GM12878 (cell line): ENCODE measurements around the gene TNFSF9. TPM values are rescaled to one million over a fixed set of nuclear protein-coding genes. Genes with fewer than 3 reads are reported as not detected.

ENCODE experiments used
- ATAC-seq: fragments of 200-7000 bp; cut with Tn5 transposase; 3 replicates; pipeline ENCODE4 v1.9.1; 2020; ENCODE audit warnings: mild to moderate bottlenecking, moderate library complexity
- BruUV-seq: library from RNA; stranded (reverse); fragments of 400-500 nt; replicated peaks from 2 replicates; lab custom pipeline; 2021; lab: Mats Ljungman, UMichigan
- CTCF ChIA-PET: fragments of 300-600 bp; sonication (Branson Sonifier 250); formaldehyde crosslinking; extraction: SDS; loops from one replicate; lab custom pipeline; 2021; ENCODE audit warnings: inconsistent platforms; lab: Yijun Ruan, JAX
- POLR2A ChIA-PET: fragments of 350-600 bp; formaldehyde crosslinking; extraction: SDS; loops from one replicate; lab custom pipeline; 2021; ENCODE audit warnings: inconsistent platforms; lab: Charles Lee
- RAD21 ChIA-PET: fragments of 300-600 bp; sonication (Branson Sonifier 250); formaldehyde crosslinking; loops from one replicate; lab custom pipeline; 2023; ENCODE audit warnings: antibody characterized with exemption; ENCODE audit not compliant: unreplicated experiment; lab: Charles Lee
- SMC1A ChIA-PET: fragments of 300-600 bp; sonication (Branson Sonifier 250); formaldehyde crosslinking; loops from one replicate; lab custom pipeline; 2023; ENCODE audit not compliant: unreplicated experiment, uncharacterized antibody; lab: Charles Lee
- DNase-seq: peaks from one replicate; pipeline ENCODE4 v3.0.0-alpha.2; 2011; ENCODE audit warnings: low read depth, low spot score
- FAIRE-seq: peaks from 3 replicates; lab custom pipeline; 2011; peaks lifted over from hg19 to GRCh38; lab: Jason Lieb, UNC
- H2AFZ ChIP-seq: 2 replicates; pipeline ENCODE4 v1.6.0; 2011; ENCODE audit warnings: low read depth, low read length, control low read depth; ENCODE audit not compliant: control insufficient read depth
- H3K27ac ChIP-seq: 2 replicates; pipeline ENCODE4 v1.5.1; 2011; ENCODE audit warnings: control low read depth; ENCODE audit not compliant: control insufficient read depth, insufficient read depth
- H3K27me3 ChIP-seq, 2 experiments: replicated peaks in 1 of 2; 2 replicates each; pipeline versions ENCODE4 v1.6.0 to v1.6.1; 2011; ENCODE audit warnings: low read length in 1 of 2; ENCODE audit not compliant: control insufficient read depth in 2 of 2, insufficient read depth in 2 of 2
- H3K36me3 ChIP-seq, 2 experiments: 2 replicates each; pipeline ENCODE4 v1.5.1; 2011; ENCODE audit warnings: low read length in 1 of 2; ENCODE audit not compliant: control insufficient read depth in 2 of 2, insufficient read depth in 2 of 2
- H3K4me1 ChIP-seq: 2 replicates; pipeline ENCODE4 v1.6.1; 2011; ENCODE audit warnings: mild to moderate bottlenecking, low read length, moderate library complexity, mixed read lengths; ENCODE audit not compliant: control insufficient read depth, insufficient read depth
- H3K4me2 ChIP-seq: 2 replicates; pipeline ENCODE4 v1.6.0; 2011; ENCODE audit warnings: control low read depth; ENCODE audit not compliant: control insufficient read depth, insufficient read depth
- H3K4me3 ChIP-seq: fragments of 200-600 bp; sonication (generic); 2 replicates; pipeline ENCODE4 v1.5.1; 2016
- H3K79me2 ChIP-seq: 2 replicates; pipeline ENCODE4 v1.6.0; 2011; ENCODE audit warnings: low read length; ENCODE audit not compliant: control insufficient read depth, insufficient read depth
- H3K9ac ChIP-seq: 2 replicates; pipeline ENCODE4 v1.8.0; 2011; ENCODE audit warnings: low read length, control low read depth, mixed read lengths; ENCODE audit not compliant: control insufficient read depth, insufficient read depth
- H3K9me3 ChIP-seq: replicated peaks from 3 replicates; pipeline ENCODE4 v1.5.1; 2011; ENCODE audit warnings: mild to moderate bottlenecking, low read length; ENCODE audit not compliant: control insufficient read depth, insufficient read depth
- H4K20me1 ChIP-seq: 2 replicates; pipeline ENCODE4 v1.6.0; 2011; ENCODE audit not compliant: control insufficient read depth, insufficient read depth
- CBFB ChIP-seq: IDR thresholded peaks from 2 replicates; pipeline ENCODE4 v1.6.1; 2016; ENCODE audit warnings: antibody characterized with exemption, low read depth
- CHD1 ChIP-seq: IDR thresholded peaks from 2 replicates; pipeline ENCODE4 v1.6.1; 2012; ENCODE audit warnings: low read depth, low read length, improper control_type of control experiment
- CHD4 ChIP-seq: fragments of 200-600 bp; sonication (generic); IDR thresholded peaks from 2 replicates; pipeline ENCODE4 v1.6.1; 2016; ENCODE audit warnings: mild to moderate bottlenecking
- DPF2 ChIP-seq: fragments of 450-650 bp; IDR thresholded peaks from 2 replicates; pipeline ENCODE4 v1.6.1; 2017; ENCODE audit warnings: mild to moderate bottlenecking
- HCFC1 ChIP-seq: fragments of 150-350 bp; IDR thresholded peaks from 2 replicates; pipeline ENCODE4 v1.6.1; 2014; ENCODE audit warnings: low read length
- LARP7 ChIP-seq: fragments of 450-650 bp; IDR thresholded peaks from 2 replicates; pipeline ENCODE4 v1.6.1; 2017; ENCODE audit warnings: mild to moderate bottlenecking
- MTA2 ChIP-seq: fragments of 450-650 bp; IDR thresholded peaks from 2 replicates; pipeline ENCODE4 v1.6.1; 2016; ENCODE audit warnings: low read depth, mild to moderate bottlenecking, moderate library complexity
- MTA3 ChIP-seq: IDR thresholded peaks from 2 replicates; pipeline ENCODE4 v1.6.1; 2012; ENCODE audit warnings: low read length, inconsistent platforms, borderline replicate concordance
- MYC ChIP-seq: IDR thresholded peaks from 2 replicates; pipeline ENCODE4 v1.6.1; 2011; ENCODE audit warnings: mild to moderate bottlenecking, low read length, moderate library complexity, inconsistent platforms; ENCODE audit not compliant: insufficient read depth, insufficient replicate concordance, insufficient read length, severe bottlenecking
- PAX8 ChIP-seq: fragments of 450-650 bp; IDR thresholded peaks from 2 replicates; pipeline ENCODE4 v1.6.1; 2017; ENCODE audit warnings: mild to moderate bottlenecking, moderate library complexity
- POLR2AphosphoS2 ChIP-seq: IDR thresholded peaks from 2 replicates; pipeline ENCODE4 v1.6.1; 2011; ENCODE audit warnings: low read depth, mild to moderate bottlenecking, low read length, improper control_type of control experiment, moderate library complexity
- RAD21 ChIP-seq: IDR thresholded peaks from 2 replicates; pipeline ENCODE4 v1.6.1; 2011; ENCODE audit warnings: mild to moderate bottlenecking, low read depth, low read length, moderate library complexity; ENCODE audit not compliant: insufficient read depth
- SIX5 ChIP-seq: IDR thresholded peaks from 2 replicates; pipeline ENCODE4 v1.6.1; 2011; ENCODE audit warnings: mild to moderate bottlenecking, low read depth, low read length, moderate library complexity; ENCODE audit not compliant: severe bottlenecking
- SKIL ChIP-seq: fragments of 450-650 bp; IDR thresholded peaks from 2 replicates; pipeline ENCODE4 v1.6.1; 2017; ENCODE audit warnings: mild to moderate bottlenecking, low read depth, inconsistent platforms; ENCODE audit not compliant: poor library complexity, severe bottlenecking
- ZBED1 ChIP-seq: IDR thresholded peaks from 2 replicates; pipeline ENCODE4 v1.6.1; 2016; ENCODE audit warnings: borderline replicate concordance
- WGBS: methylation state at CpG from one replicate; pipeline ENCODE4 v1.1.6; 2016; ENCODE audit warnings: low lambda C conversion rate; ENCODE audit not compliant: insufficient replicate concordance, insufficient coverage; ENCODE audit errors: missing lambda C conversion rate; 5-methylcytosine and 5-hydroxymethylcytosine counted together
- in situ Hi-C: fragments of 300-500 bp; cut with MboI; formaldehyde crosslinking; loops from 9 replicates; pipeline ENCODE4 v1.14.3; 2018; ENCODE audit warnings: mixed read lengths
- intact Hi-C: fragments of 100-400 bp; cut with micrococcal nuclease; formaldehyde crosslinking; loops from one replicate; pipeline ENCODE4 v1.14.2; 2022; ENCODE audit not compliant: unreplicated experiment
- polyA plus RNA-seq, 11 experiments: library from polyadenylated mRNA; depleted of rRNA in 4 of 11; unstranded in 6 of 11; stranded (reverse) in 5 of 11; fragments of >200 nt; fragmentation: Nextera tagmentation in 4 of 11; fragmentation: Illumina TruSeq in 1 of 11; extraction: Ambion mirVana in 4 of 11; extraction: Trizol in 1 of 11; gene quantifications; 1 replicate in 1 of 11; 2 replicates in 10 of 11; pipeline versions ENCODE4 v1.2.1 to v1.2.3, GENCODE V29; 2011 to 2016; ENCODE audit warnings: inconsistent platforms in 2 of 11, missing spikeins in 2 of 11, low read depth in 1 of 11
- total RNA-seq, 4 experiments: library from RNA; depleted of rRNA in 3 of 4; stranded (reverse); fragments of >200 nt in 3 of 4; fragmentation: Illumina TruSeq in 1 of 4; extraction: Trizol in 1 of 4; gene quantifications; 2 replicates each; pipeline versions ENCODE4 v1.2.1 to v1.2.3, GENCODE V29; 2013 to 2021
- TF ChIP-seq, protein P1 (sequence below): fragments of 150-350 bp; IDR thresholded peaks from 2 replicates; pipeline ENCODE4 v1.6.1; 2016; ENCODE audit warnings: low read depth, low read length
- TF ChIP-seq, protein P2 (sequence below): IDR thresholded peaks from 2 replicates; pipeline ENCODE4 v1.6.1; 2012; ENCODE audit warnings: low read length, inconsistent platforms

TNFSF9 gene
- total and polyA plus RNA-seq, 10 of the 15 experiments (the other 5 are each of a cell fraction or from before 2014, with no cell fraction given) = 6.2 to 75.3 (median 22.1) TPM

DNA sequence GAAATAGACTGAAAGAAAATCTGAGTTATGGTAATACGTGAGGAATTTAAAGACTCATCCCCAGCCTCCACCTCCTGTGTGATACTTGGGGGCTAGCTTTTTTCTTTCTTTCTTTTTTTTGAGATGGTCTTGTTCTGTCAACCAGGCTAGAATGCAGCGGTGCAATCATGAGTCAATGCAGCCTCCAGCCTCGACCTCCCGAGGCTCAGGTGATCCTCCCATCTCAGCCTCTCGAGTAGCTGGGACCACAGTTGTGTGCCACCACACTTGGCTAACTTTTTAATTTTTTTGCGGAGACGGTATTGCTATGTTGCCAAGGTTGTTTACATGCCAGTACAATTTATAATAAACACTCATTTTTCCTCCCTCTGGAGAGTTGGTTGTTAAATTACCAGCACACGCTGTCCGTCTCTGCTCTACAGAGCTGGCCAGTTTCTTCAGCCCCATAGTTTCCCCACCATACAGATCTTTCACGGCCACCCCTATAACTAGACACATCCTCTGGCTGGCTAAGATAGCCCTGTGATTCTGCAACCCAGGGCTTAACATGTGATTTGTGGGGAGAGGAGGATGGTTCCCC is 4.8 kb downstream of the TNFSF9 start:
- no peak overlapping the region for H3K9ac ChIP-seq
- no peak overlapping the region for H3K27ac ChIP-seq
- peak overlapping the region; percentile 22; the same call in 1 of the 2 replicates for H3K4me2 ChIP-seq
- peaks cover 51% of the 10 kb centered on the region for H3K79me2 ChIP-seq
- peaks cover 38% of the 10 kb centered on the region for H3K4me1 ChIP-seq
- intact Hi-C loops (no loop called here), in situ Hi-C loops (no loop called here)
- RAD21 ChIA-PET = interaction anchor here (0.9 to 3.5 kb wide), 14 partner anchors 13 to 139 kb away, joined by 3 to 17 read pairs (median 5); partner anchors contain the start of gene CD70
- no peak for FAIRE-seq
- CTCF ChIA-PET = interaction anchor here (0.6 to 1.9 kb wide), 7 partner anchors 13 to 96 kb away, joined by 3 to 8 read pairs (median 4); no protein-coding TSS in a partner anchor
- no peak for ATAC-seq
- SMC1A ChIA-PET = interaction anchor here (0.8 to 2.2 kb wide), 20 partner anchors 9 to 200 kb away, joined by 3 to 10 read pairs (median 3); no protein-coding TSS in a partner anchor
- no peaks in the 10 kb centered on the region for H3K27me3 ChIP-seq
- no peaks in the 10 kb centered on the region; the same call in 2 of the 3 replicates for H3K9me3 ChIP-seq
- H4K20me1 ChIP-seq = no peaks in the 10 kb centered on the region; the same call in 1 of the 2 replicates
- peaks cover 0 to 8% of the 10 kb centered on the region in 2 experiments; a peak in 2 of 4 replicates for H3K36me3 ChIP-seq
- no peak for DNase-seq
- TSS peak; percentile 33 for BruUV-seq
- 0 out of 2 replicates have a peak overlapping the region, but pooled peaks have one; percentile 17 for H3K4me3 ChIP-seq
- POLR2A ChIA-PET = interaction anchor here (0.6 to 3.0 kb wide), 20 partner anchors 8 to 188 kb away, joined by 3 to 13 read pairs (median 4); partner anchors contain the start of genes KHSRP and TNFSF14
- H2AFZ ChIP-seq = no peak overlapping the region
- 76% methylated on average over 10 of the region's 10 CpGs for WGBS
- peak; percentile 58; the same call in 1 of the 2 replicates for TF ChIP-seq LARP7
- no peak for TF ChIP-seq RAD21
- no peak for TF ChIP-seq MYC
- TF ChIP-seq, protein P1, sequence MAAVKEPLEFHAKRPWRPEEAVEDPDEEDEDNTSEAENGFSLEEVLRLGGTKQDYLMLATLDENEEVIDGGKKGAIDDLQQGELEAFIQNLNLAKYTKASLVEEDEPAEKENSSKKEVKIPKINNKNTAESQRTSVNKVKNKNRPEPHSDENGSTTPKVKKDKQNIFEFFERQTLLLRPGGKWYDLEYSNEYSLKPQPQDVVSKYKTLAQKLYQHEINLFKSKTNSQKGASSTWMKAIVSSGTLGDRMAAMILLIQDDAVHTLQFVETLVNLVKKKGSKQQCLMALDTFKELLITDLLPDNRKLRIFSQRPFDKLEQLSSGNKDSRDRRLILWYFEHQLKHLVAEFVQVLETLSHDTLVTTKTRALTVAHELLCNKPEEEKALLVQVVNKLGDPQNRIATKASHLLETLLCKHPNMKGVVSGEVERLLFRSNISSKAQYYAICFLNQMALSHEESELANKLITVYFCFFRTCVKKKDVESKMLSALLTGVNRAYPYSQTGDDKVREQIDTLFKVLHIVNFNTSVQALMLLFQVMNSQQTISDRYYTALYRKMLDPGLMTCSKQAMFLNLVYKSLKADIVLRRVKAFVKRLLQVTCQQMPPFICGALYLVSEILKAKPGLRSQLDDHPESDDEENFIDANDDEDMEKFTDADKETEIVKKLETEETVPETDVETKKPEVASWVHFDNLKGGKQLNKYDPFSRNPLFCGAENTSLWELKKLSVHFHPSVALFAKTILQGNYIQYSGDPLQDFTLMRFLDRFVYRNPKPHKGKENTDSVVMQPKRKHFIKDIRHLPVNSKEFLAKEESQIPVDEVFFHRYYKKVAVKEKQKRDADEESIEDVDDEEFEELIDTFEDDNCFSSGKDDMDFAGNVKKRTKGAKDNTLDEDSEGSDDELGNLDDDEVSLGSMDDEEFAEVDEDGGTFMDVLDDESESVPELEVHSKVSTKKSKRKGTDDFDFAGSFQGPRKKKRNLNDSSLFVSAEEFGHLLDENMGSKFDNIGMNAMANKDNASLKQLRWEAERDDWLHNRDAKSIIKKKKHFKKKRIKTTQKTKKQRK = no peak
- TF ChIP-seq HCFC1 = no peak
- TF ChIP-seq POLR2AphosphoS2 = no peak
- no peak for TF ChIP-seq CHD4
- no peak; the same call in 1 of the 2 replicates for TF ChIP-seq ZBED1
- TF ChIP-seq SIX5 = no peak
- TF ChIP-seq MTA2 = peak; percentile 13; the same call in 1 of the 2 replicates
- TF ChIP-seq, protein P2, sequence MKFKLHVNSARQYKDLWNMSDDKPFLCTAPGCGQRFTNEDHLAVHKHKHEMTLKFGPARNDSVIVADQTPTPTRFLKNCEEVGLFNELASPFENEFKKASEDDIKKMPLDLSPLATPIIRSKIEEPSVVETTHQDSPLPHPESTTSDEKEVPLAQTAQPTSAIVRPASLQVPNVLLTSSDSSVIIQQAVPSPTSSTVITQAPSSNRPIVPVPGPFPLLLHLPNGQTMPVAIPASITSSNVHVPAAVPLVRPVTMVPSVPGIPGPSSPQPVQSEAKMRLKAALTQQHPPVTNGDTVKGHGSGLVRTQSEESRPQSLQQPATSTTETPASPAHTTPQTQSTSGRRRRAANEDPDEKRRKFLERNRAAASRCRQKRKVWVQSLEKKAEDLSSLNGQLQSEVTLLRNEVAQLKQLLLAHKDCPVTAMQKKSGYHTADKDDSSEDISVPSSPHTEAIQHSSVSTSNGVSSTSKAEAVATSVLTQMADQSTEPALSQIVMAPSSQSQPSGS = no peak
- no peak for TF ChIP-seq DPF2
- TF ChIP-seq MTA3 = no peak; the same call in 1 of the 2 replicates
- TF ChIP-seq CHD1 = no peak
- TF ChIP-seq CBFB = no peak
- TF ChIP-seq PAX8 = no peak
- TF ChIP-seq SKIL = peak; percentile 54
